ENCODE data around the gene MS4A18.

MS4A18 gene

DNA sequence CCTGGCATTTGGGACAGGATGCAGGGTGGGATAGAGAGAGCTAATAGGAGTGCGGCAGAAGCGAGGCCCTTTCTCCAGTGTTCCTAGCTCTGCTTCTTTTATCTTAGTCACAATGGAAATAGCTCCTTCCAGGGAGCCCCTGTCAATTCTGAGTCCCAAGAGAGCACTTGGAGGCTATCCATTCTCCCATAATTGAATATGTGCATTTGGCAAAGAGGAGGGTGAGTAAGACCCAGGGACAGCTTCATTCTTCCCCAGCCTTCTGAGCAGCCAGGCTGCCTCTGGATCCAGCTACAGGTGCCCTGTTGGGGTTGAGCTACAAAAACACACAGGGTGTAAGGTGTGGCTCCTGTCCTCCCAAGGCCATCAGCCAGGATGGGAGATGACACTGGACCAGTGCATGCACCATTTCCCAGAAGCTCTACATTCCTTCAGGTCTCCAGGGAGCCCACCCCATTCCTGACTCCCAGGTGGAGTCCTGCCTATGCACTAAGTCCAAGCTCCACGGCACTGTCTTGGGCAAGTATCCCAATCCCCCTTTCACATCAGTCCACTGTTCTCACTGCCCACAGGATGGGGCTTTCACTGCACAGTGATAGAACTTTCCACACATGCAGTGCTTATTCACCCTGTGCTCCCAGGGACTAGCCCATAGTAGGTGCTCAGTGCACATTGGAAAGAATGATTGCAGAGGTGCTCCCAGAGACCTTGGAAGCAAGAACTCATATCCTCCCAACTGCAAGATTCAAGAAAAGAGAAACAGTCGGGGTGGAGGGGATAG lies 66.8 kb downstream of the MS4A18 start:
- DNase-seq: no peak

DNA sequence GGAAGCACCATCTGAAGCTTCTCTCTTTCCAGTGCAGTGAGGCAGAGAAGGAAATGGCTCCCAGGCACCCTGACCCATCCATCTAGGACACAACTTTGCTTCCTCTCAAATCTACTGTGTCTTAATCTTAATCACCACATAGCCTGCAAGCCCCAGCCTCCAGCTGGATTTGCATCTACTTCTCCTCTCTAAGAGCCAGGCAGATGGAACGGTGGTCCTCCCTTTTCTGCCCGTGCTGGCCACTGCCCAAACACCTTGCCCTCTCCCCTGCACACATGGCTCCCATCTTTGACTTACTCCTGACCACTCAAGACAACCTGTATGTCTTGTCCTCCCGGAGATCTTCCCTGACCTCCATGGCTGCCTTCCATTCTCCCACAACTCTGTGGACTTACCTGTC lies 68.0 kb downstream of the MS4A18 start:
- no peak for DNase-seq

Data from NCI-H2107 (cell line).